NCI-H1694 treated with DMSO at 0.1 percent for 48 hours (cell line): Measurements from ENCODE around the gene CHRNB2.
A peak's percentile ranks its signal among the peaks of the same experiment; 100 is the strongest.

Experiments used
- DNase-seq: peaks from one replicate; lab custom pipeline; 2025; lab: John Stamatoyannopoulos, UW

CHRNB2 gene

GRCh38 chr1:154611150-154611862 is 43.7 kb downstream of the CHRNB2 start:
- DNase-seq = no peak

- no peak for DNase-seq
These were observed 46.7 kb downstream of the CHRNB2 start for GRCh38 chr1:154614247-154614646.

GRCh38 chr1:154614901-154615300 is 47.3 kb downstream of the CHRNB2 start:
- no peak for DNase-seq

GRCh38 chr1:154615411-154615810 is 47.8 kb downstream of the CHRNB2 start:
- DNase-seq = no peak

GRCh38 chr1:154616659-154617345 is 49.2 kb downstream of the CHRNB2 start:
- no peak for DNase-seq

- DNase-seq = no peak
These were observed 51.8 kb downstream of the CHRNB2 start for GRCh38 chr1:154619181-154619948.

- no peak for DNase-seq
These were observed 53.2 kb downstream of the CHRNB2 start for GRCh38 chr1:154620751-154621150.

- no peak for DNase-seq
These were observed 54.3 kb downstream of the CHRNB2 start for GRCh38 chr1:154621875-154622274.

GRCh38 chr1:154622503-154623039 is 55.0 kb downstream of the CHRNB2 start:
- no peak for DNase-seq

GRCh38 chr1:154623358-154623757 is 55.8 kb downstream of the CHRNB2 start:
- DNase-seq = no peak

GRCh38 chr1:154624746-154625643 is 57.4 kb downstream of the CHRNB2 start:
- no peak for DNase-seq

GRCh38 chr1:154626456-154627256 is 59.1 kb downstream of the CHRNB2 start:
- no peak for DNase-seq

- DNase-seq = peak; percentile 92
These were observed 59.9 kb downstream of the CHRNB2 start for GRCh38 chr1:154627257-154628120.

GRCh38 chr1:154628121-154628405 is 60.5 kb downstream of the CHRNB2 start:
- DNase-seq = peak; percentile 92

- DNase-seq = no peak
These were observed 61.6 kb downstream of the CHRNB2 start for GRCh38 chr1:154629061-154629674.
